CD4-positive, alpha-beta T cell treated with Interleukin-6 for 4 hours (primary cell): ENCODE data around the gene ANKIB1.

Source experiments
- DNase-seq: peaks from one replicate; pipeline ENCODE4 v3.0.0-alpha.2; 2020; ENCODE audit warnings: mixed read lengths

Gene ANKIB1

DNA sequence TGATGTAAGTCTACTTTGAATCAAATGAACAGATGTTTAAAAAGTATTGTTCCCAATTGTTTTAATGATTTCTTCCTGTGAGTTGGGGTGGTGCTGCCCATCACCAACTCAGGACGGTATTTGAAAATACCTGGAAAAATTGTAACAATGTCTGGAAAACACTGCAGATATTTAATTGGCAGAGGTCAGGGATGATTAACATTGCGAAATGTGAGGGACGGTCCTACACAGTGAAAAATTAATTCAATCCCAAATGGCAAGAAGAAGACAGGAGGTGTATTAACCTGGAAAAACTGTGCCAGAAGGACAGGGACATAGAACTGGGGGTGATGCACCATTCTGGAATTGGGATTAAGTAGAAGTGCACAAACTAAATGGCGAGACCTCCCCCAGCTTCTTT is 29.6 kb downstream of the ANKIB1 start:
- no peak for DNase-seq

DNA sequence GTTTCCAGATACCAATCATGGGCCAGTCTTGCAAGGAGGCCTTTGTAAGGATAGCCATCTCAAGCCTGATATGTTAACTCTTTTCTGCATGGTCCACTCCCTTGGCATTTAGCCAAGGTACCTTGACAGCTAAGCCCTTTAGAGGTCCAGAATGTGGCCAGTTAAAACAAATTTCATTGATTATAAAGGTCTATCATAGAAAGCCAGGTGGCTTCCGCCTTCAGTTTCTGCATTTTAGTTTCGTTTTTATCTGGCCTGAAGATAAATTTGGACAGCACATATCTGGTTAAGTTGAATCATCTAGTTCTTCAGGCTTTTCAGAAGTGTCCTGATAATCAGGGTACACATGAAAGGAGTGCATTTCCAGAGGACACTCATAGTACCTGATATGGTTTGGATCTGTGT is 30.7 kb downstream of the ANKIB1 start:
- DNase-seq: no peak

- DNase-seq: no peak
These were observed 33.7 kb downstream of the ANKIB1 start for GRCh38 chr7:92279396-92280031.

DNA sequence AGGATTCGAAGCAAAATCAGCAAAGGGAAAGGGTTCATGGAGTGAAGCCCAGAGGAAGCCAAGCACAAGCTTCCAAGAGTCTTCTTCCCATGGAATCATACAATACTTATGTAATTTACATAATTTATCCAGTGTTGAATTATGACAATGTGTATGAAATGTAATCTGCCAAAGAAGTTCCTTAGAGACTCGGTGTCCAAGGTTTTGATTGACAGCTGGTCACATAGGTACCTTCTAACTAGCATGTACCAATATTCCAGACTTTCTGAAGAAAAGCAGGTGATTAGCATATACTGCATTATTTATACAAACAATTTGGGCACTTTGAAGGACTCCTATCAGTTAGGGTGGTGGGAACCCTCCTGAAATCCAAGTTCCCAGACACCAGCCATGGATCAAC is 35.3 kb downstream of the ANKIB1 start:
- DNase-seq: no peak

- no peak for DNase-seq
These were observed 36.5 kb downstream of the ANKIB1 start for GRCh38 chr7:92282221-92282814.

DNA sequence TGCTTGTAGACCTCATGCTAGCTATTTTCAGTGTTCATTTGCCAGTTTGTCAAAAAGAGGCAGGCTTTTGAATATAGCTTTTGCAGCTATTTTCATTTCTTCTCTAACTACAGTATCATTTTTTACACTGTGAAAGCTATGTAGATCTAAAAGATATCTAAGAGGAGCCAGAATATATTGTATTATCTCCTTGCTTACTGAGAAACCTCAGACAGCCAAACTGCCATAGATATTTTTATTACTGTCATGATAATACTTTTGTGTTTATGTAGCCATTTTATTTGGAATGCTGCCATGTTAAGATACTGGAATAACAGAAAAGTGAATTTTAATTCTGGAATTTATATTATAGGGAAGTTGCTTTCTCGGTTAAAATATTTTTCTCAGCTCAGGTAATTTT is 37.2 kb downstream of the ANKIB1 start:
- no peak for DNase-seq

- no peak for DNase-seq
These were observed 43.5 kb downstream of the ANKIB1 start for GRCh38 chr7:92289321-92289720.

DNA sequence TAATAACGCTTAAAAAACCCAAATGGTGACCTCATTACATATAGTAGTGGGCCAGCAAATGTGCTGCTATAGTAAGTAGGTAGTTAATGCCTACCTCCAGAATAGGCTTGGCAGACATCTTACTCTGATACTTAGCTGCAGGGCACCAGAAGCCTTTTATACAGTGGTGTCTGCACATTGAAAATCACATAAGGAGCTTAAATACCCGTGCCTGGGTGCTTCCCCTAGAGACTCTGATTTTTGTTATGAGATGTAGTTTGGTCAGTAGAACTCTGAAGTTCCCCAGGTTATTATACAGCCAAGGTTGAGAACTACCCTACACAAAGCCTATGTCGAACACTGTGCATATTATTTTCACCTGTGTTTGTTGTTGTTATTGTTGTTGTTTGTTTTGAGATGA is 47.2 kb downstream of the ANKIB1 start:
- no peak for DNase-seq

- DNase-seq: no peak
These were observed 48.3 kb downstream of the ANKIB1 start for GRCh38 chr7:92293896-92294590.

- DNase-seq: no peak
These were observed 49.6 kb downstream of the ANKIB1 start for GRCh38 chr7:92295391-92295790.

DNA sequence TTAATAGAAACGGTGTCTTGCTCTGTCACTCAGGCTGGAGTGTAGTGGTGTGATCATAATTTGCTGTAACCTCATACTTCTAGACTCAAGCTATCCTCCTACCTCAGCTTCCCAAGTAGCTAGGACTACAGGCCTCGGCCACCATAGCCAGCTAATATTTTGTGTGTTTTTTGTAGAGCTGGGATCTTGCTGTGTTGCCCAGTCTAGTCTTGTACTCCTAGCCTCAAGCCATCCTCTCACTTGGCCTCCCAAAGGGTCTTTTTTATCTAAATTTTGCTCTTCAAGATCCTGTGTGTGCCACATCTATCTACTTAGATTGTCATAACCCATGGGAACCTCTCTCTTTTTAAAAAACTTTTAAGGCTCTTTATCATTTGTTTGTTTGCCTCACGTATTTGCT is 50.5 kb downstream of the ANKIB1 start:
- no peak for DNase-seq

- no peak for DNase-seq
These were observed 51.2 kb downstream of the ANKIB1 start for GRCh38 chr7:92296880-92297445.

- DNase-seq: no peak
These were observed 52.0 kb downstream of the ANKIB1 start for GRCh38 chr7:92297736-92298135.

DNA sequence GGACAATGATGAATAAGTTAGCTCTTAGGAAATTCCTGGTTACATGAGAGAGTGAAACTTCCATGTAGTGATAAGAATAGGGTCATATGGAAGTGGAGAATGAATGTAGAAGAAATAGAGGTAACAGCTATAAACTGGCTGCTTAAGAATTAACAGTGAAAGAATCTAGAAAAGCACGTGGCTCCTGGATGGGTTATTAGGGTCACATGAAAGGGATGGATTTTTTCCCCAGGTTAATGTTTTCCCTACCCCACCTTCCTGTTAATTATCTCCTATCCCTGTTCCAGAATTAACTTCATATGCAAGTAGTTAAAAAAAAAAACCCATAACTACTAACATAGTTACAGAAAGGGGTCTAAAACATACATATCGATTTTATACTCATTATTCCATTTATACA is 58.0 kb downstream of the ANKIB1 start:
- DNase-seq: no peak

- no peak for DNase-seq
These were observed 58.7 kb downstream of the ANKIB1 start for GRCh38 chr7:92304406-92304893.

DNA sequence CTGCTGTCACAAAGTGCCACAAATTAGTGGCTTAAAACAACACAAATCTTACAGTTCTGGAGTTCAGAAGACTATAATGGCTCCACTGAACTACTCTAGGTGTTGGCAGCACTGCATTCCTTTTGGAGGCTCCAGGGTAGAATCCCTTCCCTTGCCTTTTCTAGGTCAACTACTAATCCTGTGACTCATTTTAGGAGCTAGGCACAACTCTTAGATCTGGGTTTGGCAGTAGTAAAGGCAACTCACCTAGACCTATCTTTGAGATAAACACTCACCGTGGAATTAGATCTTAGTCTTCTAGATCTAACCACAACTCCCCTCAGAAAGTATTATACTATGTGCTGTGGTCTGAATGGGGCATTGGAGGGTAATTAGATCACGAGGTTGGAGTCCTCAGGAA is 60.4 kb downstream of the ANKIB1 start:
- no peak for DNase-seq

DNA sequence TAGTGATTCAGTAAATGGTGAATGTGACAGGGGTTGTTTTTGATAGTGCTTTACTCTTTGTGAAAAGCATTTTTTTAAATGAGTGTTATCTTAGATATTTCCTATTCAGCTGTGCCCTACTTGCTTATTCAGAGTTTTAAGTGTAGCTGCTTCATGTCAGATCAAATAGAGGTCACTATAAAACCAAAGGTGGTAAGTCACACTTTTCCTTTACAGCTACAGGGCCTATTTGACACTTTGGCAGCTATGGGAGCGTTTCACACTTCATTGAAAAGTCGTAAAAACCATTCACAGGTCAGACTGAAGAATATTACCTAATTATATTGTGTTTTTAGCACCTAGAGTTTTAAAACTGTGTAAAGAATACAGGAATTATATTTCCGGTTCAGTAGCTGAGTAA is 67.3 kb downstream of the ANKIB1 start:
- no peak for DNase-seq

- no peak for DNase-seq
These were observed 73.5 kb downstream of the ANKIB1 start for GRCh38 chr7:92319243-92319642.

DNA sequence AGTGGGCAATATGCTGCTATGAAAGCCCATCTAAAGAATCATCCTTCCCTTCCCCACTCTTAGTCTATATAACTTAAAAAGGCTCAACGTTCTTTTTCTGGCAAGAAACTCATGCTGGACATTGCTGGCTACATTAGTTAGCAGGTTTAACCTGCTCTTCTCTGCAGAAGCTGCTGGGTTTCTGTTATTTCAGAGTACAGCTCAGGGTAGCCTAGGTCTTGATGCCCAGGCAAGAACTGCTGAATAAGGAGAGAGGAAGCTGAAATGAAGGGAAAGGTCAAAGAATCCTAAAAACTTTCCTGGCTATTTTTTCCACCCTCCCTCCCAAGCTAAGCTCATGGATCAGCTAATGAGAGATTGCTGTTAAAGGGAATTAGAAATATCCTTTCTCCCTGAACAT is 79.4 kb downstream of the ANKIB1 start:
- no peak for DNase-seq

DNA sequence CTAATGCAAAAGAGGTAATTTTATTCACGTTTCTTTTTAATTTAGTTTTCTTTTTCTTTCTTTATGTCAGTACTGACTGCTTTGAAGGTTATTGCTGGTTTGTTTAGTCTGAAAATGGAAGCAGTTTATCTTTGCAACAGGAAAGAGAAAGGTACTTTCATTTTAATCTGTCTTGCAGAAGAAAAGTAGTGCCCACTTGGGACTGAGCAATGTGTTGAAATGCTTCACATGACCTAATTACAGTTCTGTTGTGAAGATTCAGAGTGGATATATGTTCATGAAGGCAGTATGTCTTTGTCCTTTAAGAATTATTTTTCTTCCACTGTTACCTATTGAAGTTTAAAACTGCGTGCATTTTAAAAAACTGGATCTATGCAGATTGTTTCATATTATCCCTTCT is 80.1 kb downstream of the ANKIB1 start:
- DNase-seq: no peak

DNA sequence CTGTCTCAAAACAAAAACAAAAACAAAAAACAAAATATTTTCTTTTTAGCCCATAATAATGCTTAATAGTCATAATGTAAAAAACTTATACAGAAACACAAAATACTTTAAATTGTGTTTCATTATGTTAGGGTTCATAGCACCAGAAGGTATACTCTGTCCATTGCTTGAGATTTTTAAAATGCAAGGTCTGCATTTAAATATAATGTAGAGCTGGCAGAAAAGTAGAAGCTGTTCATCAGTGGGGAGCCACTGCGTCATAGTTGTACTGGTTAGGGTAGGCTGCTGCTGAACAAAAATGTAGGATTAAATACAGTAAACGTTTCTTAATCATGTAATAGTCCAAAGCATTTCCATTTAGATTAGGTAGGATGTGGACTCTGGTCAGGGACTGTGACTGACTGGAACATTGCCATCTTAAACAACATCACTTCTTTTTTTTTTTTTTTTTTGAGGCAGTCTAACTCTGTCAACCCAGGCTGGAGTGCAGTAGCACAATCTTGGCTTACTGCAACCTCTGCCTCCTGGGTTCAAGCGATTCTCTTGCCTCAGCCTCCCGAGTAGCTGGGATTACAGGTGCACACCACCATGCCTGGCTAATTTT is 85.2 kb downstream of the ANKIB1 start:
- no peak for DNase-seq

GRCh38 chr7:92331508-92331907 is 85.7 kb downstream of the ANKIB1 start:
- no peak for DNase-seq

GRCh38 chr7:92332782-92333181 is 87.0 kb downstream of the ANKIB1 start:
- no peak for DNase-seq

GRCh38 chr7:92333866-92334265 is 88.1 kb downstream of the ANKIB1 start:
- DNase-seq: no peak
